Dermis microvascular lymphatic vessel endothelial cell (primary cell): ENCODE measurements around the gene ANKS1B. TPM values are rescaled to one million over a fixed set of nuclear protein-coding genes. Genes with fewer than 3 reads are reported as not detected.

ENCODE experiments used
- DNase-seq, 2 donors: peaks; one replicate each; pipeline versions ENCODE4 v3.0.0 to v3.0.0-alpha.2; 2010; ENCODE audit warnings: low read depth in 2 of 2
- total RNA-seq: library from RNA; depleted of rRNA; stranded (reverse); fragments of >200 nt; gene quantifications from 2 replicates; pipeline ENCODE4 v1.2.1, GENCODE V29; 2014

The ANKS1B gene
- total RNA-seq, 1 donor from 2014 or later: 0.13 TPM

GRCh38 chr12:99201906-99202645 is 782.7 kb downstream of the ANKS1B start:
- no peak for DNase-seq

GRCh38 chr12:99200711-99201384 is 783.9 kb downstream of the ANKS1B start:
- DNase-seq: no peak

- no peak for DNase-seq
Measured at GRCh38 chr12:99195474-99195873, 789.3 kb downstream of the ANKS1B start.

GRCh38 chr12:99192489-99192888 is 792.2 kb downstream of the ANKS1B start:
- DNase-seq: no peak

GRCh38 chr12:99176871-99177270 is 807.9 kb downstream of the ANKS1B start:
- no peak for DNase-seq

GRCh38 chr12:99170461-99170860 is 814.3 kb downstream of the ANKS1B start:
- no peak for DNase-seq

GRCh38 chr12:99170037-99170436 is 814.7 kb downstream of the ANKS1B start:
- no peak for DNase-seq

- no peak for DNase-seq
Measured at GRCh38 chr12:99157946-99158345, 826.8 kb downstream of the ANKS1B start.

GRCh38 chr12:99154983-99155336 is 829.8 kb downstream of the ANKS1B start:
- DNase-seq: no peak

GRCh38 chr12:99154216-99154982 is 830.3 kb downstream of the ANKS1B start:
- DNase-seq: no peak

- DNase-seq: no peak
Measured at GRCh38 chr12:99153293-99153692, 831.4 kb downstream of the ANKS1B start.

- no peak for DNase-seq
Measured at GRCh38 chr12:99152337-99152736, 832.4 kb downstream of the ANKS1B start.

- DNase-seq: no peak
Measured at GRCh38 chr12:99151744-99152143, 833.0 kb downstream of the ANKS1B start.

- no peak for DNase-seq
Measured at GRCh38 chr12:99147130-99147529, 837.6 kb downstream of the ANKS1B start.

GRCh38 chr12:99146730-99147129 is 838.0 kb downstream of the ANKS1B start:
- no peak for DNase-seq

GRCh38 chr12:99146185-99146584 is 838.6 kb downstream of the ANKS1B start:
- DNase-seq: no peak

- no peak for DNase-seq
Measured at GRCh38 chr12:99142651-99143050, 842.1 kb downstream of the ANKS1B start.

- no peak for DNase-seq
Measured at GRCh38 chr12:99140017-99140720, 844.6 kb downstream of the ANKS1B start.

- DNase-seq: no peak
Measured at GRCh38 chr12:99138393-99138792, 846.3 kb downstream of the ANKS1B start.

GRCh38 chr12:99137124-99137855 is 847.4 kb downstream of the ANKS1B start:
- DNase-seq: no peak

GRCh38 chr12:99136516-99136915 is 848.2 kb downstream of the ANKS1B start:
- no peak for DNase-seq
